NCI-H2227 treated with DMSO at 0.1 percent for 48 hours (cell line): Measurements from ENCODE around the gene NUP93.
"Not testable (repeated sequence)": the region's sequence is repeated elsewhere in the genome, so short reads cannot be mapped to it uniquely, and the experiment has no call there.

Experiments
- DNase-seq: peaks from one replicate; lab custom pipeline; 2025; lab: John Stamatoyannopoulos, UW

The NUP93 gene

GRCh38 chr16:56870276-56870888 is 140.5 kb downstream of the NUP93 start:
- DNase-seq: no peak

GRCh38 chr16:56871172-56871593 is 141.3 kb downstream of the NUP93 start:
- DNase-seq: no peak

DNA sequence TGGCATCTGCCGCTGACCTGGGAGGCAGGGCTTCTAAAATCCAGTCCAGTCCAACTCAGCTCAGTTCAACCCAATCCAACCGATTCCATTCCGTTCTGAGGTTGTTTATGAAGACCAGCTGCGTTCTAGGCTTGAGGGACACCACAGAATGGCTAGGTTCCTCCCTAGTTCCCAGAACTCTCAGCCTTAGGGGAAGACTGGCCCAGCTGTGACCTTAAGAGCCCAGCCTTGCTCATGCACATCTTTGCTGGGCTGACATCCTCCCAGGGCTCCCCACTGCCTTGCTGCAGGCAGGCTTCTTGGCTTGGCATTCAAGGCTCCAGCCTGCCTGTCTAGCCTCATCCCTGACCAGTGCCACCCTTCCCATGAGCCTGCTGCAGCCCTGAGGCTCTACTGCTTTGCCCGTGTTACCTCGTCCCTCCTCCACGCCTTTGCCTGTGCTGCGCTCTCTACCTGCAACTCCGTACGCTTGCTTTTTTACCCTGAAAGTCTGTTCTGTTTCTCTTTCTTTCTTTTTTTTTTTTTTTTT is 143.0 kb downstream of the NUP93 start:
- no peak for DNase-seq

GRCh38 chr16:56874800-56875199 is 144.9 kb downstream of the NUP93 start:
- DNase-seq: no peak

GRCh38 chr16:56876048-56876447 is 146.1 kb downstream of the NUP93 start:
- no peak for DNase-seq

DNA sequence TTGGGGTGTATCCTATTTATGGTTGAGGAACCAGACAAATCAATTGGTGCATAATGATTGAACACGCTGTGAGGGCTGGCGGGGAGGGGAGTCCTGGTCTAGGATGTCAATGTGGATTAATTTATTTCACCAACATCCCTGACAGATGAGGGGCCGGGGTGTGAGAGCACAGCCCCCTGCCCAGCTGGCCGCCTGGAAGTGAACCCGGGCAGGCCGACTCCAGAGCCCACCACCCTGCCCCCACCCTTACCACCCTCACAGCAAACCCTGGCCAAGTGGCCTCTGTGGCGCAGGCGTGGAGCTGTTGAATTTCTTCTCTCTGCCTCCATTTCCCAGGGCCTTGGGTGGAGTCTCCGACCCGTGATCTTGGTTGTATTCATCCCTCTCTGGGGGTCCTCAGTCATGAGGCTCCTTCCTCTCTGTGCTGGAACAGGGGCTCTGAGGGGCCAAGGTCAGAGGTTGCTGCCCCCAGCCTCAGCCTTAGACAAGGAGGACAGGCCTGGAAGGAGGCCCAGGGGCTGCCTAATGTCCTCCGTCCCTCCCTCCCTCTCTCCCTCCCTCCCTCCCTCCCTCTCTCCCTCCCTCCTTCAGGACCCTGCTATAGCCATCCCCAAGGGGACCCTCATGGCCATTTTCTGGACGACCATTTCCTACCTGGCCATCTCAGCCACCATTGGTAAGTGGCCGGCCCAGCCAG is 147.7 kb downstream of the NUP93 start:
- DNase-seq: no peak

GRCh38 chr16:56878282-56878854 is 148.4 kb downstream of the NUP93 start:
- DNase-seq: no peak

DNA sequence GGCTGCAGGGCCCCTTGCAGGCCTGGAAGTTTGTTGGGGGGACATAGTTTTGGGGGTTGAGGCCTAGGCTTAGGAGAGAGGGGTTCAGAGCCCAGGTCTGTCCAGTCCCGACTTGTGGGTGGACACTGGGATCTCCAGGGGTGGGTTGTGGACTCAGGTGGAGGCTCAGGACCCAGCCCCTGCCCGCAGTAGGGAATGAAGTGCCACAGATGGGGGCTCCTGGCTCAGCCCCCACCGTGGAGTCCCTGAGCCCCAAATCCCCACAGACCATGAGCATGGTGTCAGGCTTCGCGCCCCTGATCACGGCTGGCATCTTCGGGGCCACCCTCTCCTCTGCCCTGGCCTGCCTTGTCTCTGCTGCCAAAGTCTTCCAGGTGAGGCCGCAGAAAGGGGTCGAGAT is 149.3 kb downstream of the NUP93 start:
- DNase-seq: no peak

DNA sequence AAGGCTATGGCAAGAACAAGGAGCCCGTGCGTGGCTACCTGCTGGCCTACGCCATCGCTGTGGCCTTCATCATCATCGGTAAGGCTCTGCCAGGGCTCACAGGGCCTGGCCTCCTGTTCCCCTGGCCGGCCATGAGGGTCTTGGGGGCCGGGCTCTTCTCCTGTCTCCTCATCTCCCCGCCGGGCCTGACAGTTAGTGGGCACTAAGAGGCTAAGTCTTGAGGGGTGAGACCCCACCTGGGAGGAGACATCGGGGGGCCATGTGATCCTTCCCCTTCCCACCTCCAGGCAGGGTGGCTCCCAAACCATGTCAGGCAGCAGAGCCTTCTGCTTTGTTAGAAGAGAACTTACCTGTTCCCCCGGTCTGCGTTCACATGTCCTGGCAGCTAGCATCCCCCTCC is 150.2 kb downstream of the NUP93 start:
- no peak for DNase-seq

GRCh38 chr16:56880685-56881084 is 150.8 kb downstream of the NUP93 start:
- DNase-seq: no peak

GRCh38 chr16:56882077-56882800 is 152.3 kb downstream of the NUP93 start:
- DNase-seq: no peak

- no peak for DNase-seq
Observed at GRCh38 chr16:56883586-56883985, 153.7 kb downstream of the NUP93 start.

DNA sequence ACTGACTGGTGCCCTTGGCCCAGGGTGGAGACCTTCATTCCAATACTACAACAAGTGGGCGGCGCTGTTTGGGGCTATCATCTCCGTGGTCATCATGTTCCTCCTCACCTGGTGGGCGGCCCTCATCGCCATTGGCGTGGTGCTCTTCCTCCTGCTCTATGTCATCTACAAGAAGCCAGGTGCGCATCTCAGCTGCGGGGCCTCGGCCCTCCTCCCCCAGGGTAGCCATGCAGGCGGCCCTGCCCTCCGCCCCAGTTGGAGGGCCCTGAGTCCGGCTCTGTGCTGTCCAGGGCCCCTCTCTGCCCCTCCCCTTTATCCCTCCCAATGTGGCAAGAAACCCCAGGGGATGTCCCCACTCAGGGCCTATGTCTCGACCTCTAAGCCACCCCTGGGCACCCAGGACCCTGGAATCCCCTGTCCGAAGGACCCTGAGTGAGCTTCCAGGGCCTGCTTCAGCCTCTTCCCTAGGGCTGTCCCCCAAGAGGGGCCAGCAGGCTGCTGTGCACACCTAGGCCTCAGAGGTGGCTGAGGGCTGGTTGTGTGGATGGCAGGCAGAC is 154.2 kb downstream of the NUP93 start:
- no peak for DNase-seq

GRCh38 chr16:56884929-56885328 is 155.0 kb downstream of the NUP93 start:
- DNase-seq: not testable (repeated sequence)

- DNase-seq: no peak
Observed at GRCh38 chr16:56885446-56886162, 155.7 kb downstream of the NUP93 start.

GRCh38 chr16:56886296-56886695 is 156.4 kb downstream of the NUP93 start:
- no peak for DNase-seq

DNA sequence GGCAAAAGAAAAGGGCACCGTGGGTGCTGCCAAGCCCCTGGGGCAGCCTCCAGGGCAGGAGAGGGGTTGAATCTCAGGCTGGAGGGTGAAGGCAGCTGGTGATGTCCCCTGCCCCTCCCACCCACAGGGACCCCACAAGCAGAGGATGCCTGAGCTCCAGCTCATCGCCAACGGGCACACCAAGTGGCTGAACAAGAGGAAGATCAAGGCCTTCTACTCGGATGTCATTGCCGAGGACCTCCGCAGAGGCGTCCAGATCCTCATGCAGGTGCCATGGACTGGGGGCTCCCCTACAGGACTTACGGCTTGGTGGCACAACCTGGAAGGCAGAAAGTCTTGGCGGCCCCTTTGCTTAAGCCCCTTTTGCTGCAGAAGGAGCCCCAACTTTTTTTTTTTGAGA is 156.9 kb downstream of the NUP93 start:
- DNase-seq: no peak

DNA sequence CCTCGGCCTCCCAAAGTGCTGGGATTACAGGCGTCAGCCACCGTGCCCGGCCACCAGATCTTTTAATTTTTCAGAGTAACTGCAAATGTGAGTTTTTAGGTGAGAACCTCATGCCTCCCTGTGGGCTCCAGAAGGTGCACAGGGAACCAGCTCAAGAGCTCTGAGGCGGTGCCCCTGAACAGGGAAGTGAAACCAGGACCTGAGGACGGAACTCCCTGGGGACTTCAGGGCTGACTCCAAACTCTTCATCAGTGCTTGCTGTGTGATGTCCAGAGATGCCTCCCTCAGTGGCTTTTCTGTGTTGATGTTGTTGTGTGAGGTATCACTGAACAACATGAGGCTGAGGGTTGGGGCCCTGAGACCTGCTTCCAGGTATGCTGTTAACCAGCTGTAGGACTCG is 158.9 kb downstream of the NUP93 start:
- no peak for DNase-seq

- no peak for DNase-seq
Observed at GRCh38 chr16:56889206-56889605, 159.3 kb downstream of the NUP93 start.

- no peak for DNase-seq
Observed at GRCh38 chr16:56891685-56892084, 161.8 kb downstream of the NUP93 start.

- DNase-seq: no peak
Observed at GRCh38 chr16:56892705-56893104, 162.8 kb downstream of the NUP93 start.
